ENCODE results near the gene CEP126.
"Not testable (repeated sequence)": the region's sequence is repeated elsewhere in the genome, so short reads cannot be mapped to it uniquely, and the experiment has no call there.

CEP126 gene

GRCh38 chr11:101940901-101941520, 26.2 kb downstream of the CEP126 start:
- no peak for DNase-seq

- no peak for DNase-seq
Observed at GRCh38 chr11:101944923-101945322, 30.1 kb downstream of the CEP126 start.

DNA sequence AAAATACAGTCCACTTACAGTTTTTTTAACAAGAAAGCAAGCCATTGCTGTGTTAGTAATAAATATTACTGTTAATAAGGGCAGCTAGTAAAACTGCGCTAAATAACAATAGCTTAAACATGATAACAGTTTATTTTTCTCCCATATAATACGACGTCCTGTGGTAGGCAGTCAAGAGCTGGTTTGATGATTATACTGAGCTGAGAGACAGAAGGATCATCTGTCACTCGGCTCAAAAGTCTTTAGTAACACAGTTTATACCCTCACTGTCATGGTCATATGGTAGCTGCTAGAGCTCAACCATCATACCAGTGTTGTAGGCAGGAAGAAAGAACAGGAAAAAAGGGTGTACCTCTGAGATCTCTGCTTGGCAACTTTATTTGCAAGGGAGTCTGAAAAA, 30.6 kb downstream of the CEP126 start:
- DNase-seq: no peak

DNA sequence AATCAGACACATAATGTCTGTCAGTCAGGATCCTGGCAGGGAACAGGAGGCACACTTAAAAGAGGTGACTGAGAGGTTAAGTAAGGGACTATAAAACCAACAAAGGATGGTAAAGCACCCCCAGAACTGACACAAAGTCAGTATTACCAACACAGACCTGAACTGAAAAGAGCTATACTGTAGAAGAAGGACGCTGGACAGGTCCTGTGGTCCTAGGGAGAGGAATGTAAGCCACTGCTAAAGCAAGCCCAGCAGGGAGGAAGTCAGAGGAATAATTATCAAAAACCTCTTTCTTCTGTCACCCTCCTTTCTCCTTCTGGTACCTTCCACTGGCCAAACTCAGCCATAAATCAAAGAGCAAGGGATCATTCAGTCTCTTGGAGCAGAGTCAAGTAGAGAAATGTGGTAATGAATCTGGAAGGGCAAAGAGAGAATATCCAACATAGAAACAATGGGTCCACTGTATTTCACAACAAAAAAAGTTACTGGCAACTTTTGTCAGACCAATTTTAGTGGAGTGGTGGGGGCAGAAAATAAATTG, 34.9 kb downstream of the CEP126 start:
- no peak for DNase-seq

GRCh38 chr11:101955278-101955677, 40.5 kb downstream of the CEP126 start:
- no peak for DNase-seq

- DNase-seq: no peak
Observed at GRCh38 chr11:101955701-101956100, 40.9 kb downstream of the CEP126 start.

GRCh38 chr11:101960231-101960630, 45.4 kb downstream of the CEP126 start:
- DNase-seq: no peak

DNA sequence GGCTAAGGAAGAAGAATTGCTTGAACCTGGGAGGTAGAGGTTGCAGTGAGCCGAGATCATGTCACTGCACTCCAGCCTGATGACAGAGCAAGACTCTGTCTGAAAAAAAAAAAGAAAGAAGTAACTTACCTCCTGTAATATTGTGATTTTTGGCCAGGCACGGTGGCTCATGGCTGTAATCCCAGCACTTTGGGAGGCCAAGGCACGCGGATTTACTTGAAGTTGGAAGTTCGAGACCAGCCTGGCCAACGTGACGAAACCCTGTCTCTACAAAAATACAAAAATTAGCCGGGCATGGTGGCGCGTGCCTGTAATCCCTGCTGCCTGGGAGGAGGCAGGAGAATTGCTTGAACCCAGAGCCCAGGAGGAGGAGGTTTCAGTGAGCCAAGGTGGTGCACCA, 49.4 kb downstream of the CEP126 start:
- DNase-seq: not testable (repeated sequence)

DNA sequence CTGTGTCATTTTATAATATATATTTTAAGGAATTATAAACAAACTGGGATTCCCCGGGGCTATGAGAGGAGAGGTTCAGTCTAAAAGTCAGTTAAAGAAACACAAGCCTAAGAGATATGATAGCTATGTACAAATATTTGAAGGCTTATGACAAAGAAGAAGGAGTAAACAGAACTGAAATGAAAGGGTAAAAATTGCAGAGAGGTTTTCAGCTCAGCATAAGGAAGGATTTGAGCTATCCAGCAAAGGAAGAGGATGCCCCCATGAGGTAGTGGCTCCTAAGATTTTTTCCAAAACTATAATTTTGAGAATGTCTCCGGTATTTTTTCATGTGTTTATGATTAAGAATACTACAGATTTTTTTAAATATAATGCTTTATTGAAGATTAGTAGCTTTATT, 59.4 kb downstream of the CEP126 start:
- DNase-seq: no peak

DNA sequence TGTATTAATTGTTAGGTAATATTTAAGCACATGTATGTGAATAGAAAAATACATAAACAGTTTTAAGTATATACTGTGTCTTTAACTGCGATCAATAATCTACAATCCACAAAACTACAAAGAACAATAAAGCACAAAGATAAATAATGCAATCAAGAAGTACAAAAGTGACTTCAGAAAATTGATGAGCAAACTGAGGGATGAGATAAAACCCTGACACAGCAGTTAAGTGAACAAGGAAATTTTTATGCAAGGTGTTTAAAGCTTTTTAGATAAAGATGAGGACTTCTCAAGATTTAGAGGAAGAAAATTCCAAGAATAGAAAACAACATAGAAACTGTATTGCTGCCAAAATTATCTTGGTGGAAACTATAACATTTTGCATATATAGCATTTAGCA, 60.0 kb downstream of the CEP126 start:
- DNase-seq: no peak

GRCh38 chr11:101975734-101976133, 60.9 kb downstream of the CEP126 start:
- DNase-seq: no peak

DNA sequence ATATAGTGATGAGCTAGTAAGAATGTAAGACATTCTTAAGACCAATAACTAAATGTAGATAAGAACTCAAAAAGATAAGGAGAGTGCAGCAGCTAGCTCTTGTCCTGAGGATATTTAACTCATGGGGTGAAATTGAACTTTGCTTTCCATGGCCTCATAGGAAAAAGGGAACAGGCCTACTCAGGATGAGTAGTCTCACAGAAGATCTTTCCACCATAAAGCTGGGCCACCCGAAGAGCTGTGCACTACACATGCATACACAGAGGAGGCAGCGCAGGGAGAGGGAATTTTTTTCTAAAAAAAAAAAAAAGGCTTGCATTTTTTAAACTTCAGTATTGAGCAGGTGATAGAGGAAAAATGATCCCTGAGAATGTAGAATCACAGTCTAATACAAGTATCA, 72.6 kb downstream of the CEP126 start:
- no peak for DNase-seq

DNA sequence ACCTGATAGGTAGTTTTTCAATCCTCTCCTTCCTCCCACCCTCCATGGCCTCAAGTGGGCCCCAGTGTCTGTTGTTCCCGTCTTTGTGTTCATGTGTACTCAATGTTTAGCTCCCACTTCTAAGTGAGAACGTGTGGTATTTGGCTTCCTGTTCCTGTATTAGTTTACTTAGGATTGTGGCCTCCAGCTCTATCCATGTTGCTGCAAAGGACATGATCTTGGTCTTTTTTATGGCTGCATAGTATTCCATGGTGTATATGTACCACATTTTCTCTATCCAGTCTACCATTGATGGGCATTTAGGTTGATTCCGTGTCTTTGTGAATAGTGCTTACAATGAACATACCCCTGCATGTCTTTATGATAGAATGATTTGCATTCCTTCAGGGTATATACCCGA, 78.4 kb downstream of the CEP126 start:
- no peak for DNase-seq

- DNase-seq: not testable (repeated sequence)
Observed at GRCh38 chr11:101994052-101994469, 79.3 kb downstream of the CEP126 start.

DNA sequence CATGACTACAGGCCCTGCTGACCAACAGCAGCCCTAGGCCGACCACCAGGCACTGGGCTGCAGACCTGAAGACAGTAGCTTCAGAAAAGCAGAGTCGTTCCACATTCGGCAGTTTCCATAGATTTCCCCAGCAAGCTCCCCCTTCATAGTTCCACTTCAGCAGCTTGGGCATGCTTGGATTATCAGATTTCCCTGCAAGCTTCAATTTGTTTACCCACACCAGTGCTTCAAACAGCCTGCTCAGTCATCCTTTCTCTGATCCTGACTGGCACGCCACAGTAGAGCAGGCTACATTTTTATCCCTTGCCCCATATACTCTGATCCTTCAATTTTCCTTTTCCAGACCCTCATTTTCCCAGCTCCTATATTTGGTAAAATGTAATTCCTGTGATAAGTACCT, 81.3 kb downstream of the CEP126 start:
- no peak for DNase-seq

GRCh38 chr11:102001657-102002338, 87.0 kb downstream of the CEP126 start:
- DNase-seq: no peak

GRCh38 chr11:102004220-102004619, 89.4 kb downstream of the CEP126 start:
- no peak for DNase-seq

DNA sequence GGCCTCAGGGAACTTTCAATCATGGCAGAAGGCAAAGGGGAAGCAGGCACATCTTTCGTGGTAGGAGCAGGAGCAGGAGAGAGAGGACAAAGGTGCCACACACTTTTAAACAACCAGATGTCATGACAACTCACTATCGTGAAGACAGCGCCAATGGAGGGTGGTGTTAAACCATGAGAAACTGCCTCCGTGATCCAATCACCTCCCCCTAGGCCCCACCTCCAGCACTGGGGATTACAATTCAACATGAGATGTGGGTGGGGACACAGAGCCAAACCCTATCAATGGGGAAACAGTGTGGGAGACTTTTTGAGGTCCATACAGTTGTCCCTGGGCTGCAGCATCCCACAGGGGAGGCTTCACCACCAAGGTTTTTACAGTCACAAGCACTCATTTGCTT, 90.5 kb downstream of the CEP126 start:
- no peak for DNase-seq

GRCh38 chr11:102006835-102007566, 92.2 kb downstream of the CEP126 start:
- DNase-seq: no peak

DNA sequence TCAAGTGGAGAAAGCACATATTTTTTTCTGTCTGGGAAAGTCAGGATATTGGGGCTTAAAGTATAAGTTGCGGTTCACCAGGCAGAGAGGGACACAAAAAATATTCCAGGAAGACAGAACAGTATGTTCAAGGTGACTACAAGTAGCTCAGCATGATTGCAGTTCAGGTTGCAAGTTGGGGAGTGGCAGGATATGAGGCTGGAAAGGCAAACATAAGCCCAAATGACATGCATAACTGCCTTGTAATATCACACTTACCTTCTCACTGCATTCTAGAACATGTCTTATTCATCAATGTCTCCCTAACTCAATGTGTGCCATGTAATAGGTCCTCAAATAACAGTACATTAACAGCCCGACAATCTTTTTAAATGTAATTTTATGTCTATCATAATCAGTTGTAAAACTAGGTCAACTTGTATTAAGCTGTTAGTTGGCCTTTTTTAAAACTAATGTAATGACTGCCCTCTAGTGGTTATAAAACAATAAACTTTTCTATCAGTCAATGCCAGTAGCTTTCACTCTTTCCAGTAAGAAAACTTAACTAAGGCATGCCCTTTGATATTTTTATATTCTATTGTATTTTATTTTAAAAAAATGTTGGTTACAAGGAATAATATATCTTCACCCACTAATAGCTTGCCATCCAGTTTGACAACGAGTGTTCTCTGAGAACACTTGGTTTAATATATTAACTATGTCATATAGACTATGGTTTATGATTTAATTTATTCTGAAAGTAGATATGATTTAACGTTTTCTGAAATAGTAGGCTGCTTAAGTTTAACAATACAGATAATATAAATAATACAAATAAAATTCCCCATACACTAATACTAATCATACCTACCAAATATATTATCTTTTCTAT, 93.0 kb downstream of the CEP126 start:
- peak; percentile 46 for DNase-seq

DNA sequence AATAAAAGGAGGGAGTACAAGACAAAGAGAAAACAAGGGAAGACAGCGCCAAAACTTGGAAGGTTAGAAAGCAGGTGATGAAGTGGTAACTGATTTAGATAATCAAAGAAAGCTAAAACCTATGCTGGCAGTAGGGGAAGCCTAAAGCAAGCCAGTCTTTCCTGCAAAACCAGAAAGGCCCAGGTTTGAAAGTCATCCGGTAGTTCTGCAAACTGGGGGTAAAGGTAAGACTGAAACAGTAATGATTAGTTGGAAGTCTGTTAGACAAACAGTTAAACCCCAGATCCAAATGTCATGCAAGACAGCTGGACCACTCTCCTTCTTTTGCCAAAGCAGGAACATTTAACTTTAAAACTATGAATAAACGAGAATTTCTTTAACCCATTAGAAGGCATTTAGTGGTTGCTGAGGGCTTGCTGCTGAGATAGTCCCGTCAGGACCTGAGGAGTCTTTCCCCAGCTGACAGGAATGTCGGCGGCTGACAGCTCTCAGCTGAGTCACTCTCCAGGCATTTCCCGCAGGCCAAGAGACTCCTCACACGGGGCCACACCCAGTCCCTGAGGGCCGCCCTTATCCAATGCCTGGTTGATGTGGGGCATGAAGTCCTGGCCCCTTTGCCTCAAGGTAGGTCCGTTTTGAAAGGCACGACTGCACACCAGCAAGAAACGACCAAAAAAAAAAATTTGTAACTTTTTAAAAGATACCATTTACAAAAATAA, 96.1 kb downstream of the CEP126 start:
- DNase-seq: no peak

GRCh38 chr11:102012946-102013345, 98.1 kb downstream of the CEP126 start:
- DNase-seq: no peak

Data from CD4-positive, alpha-beta T cell treated with Interleukin-21 for 1 hour (primary cell).